ENCODE data around the gene PHF1.

DNA sequence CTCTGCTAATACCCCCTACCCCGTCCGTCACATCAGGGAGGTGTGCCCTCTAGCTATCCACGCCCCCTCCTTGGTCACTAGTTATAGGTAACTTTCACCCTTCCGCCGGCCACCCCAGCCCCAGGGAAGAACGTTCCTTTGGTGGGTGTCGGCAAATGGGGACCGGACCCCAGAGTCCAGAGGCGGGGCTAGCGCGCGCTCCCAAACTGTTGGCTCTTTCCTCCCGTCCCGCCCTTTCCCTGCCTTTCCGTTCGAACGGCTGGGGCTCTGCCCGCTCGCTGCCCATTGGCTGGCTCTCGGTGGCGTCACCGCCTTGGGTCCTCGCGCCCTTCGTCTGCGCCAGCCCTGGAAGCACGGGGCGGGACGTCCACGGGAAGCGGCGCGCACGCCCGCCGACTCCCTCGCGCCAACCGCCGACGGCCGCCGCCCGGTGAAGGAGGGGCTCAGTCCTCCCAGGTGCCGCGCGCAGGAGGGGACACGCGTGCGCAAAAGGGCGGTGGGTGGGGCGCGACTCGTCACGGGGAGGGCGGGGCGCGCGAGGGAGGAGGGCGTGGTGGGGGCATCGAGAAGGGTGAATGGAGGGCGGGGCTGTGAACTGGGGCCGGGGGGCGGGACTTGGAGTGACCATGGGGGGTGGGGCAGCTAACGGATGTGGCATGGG, 634 bp upstream of the PHF1 start:
- TF ChIP-seq, protein P1, sequence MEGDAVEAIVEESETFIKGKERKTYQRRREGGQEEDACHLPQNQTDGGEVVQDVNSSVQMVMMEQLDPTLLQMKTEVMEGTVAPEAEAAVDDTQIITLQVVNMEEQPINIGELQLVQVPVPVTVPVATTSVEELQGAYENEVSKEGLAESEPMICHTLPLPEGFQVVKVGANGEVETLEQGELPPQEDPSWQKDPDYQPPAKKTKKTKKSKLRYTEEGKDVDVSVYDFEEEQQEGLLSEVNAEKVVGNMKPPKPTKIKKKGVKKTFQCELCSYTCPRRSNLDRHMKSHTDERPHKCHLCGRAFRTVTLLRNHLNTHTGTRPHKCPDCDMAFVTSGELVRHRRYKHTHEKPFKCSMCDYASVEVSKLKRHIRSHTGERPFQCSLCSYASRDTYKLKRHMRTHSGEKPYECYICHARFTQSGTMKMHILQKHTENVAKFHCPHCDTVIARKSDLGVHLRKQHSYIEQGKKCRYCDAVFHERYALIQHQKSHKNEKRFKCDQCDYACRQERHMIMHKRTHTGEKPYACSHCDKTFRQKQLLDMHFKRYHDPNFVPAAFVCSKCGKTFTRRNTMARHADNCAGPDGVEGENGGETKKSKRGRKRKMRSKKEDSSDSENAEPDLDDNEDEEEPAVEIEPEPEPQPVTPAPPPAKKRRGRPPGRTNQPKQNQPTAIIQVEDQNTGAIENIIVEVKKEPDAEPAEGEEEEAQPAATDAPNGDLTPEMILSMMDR (conservative IDR thresholded peaks at IDR 0.05): no peak
- no peak for TF ChIP-seq ZFX (IDR thresholded peaks at IDR 0.05)

All from C4-2B (cell line).